Keratinocyte (primary cell): ENCODE results near the gene YWHAH. TPM values are rescaled to one million over a fixed set of nuclear protein-coding genes. Genes with fewer than 3 reads are reported as not detected.

Experiments
- DNase-seq: peaks from one replicate; pipeline ENCODE4 v3.0.0-alpha.2; 2011; ENCODE audit warnings: low read depth, missing footprints, low spot score
- FAIRE-seq: peaks from 2 replicates; lab custom pipeline; 2011; peaks lifted over from hg19 to GRCh38; lab: Jason Lieb, UNC
- H2AFZ ChIP-seq: 2 replicates; pipeline ENCODE4 v1.6.0; 2012; ENCODE audit warnings: low read length, control low read depth, inconsistent platforms; ENCODE audit not compliant: control insufficient read depth
- H3K27ac ChIP-seq: 2 replicates; pipeline ENCODE4 v1.5.1; 2011; ENCODE audit warnings: low read length; ENCODE audit not compliant: control insufficient read depth, insufficient read depth
- H3K27me3 ChIP-seq: 3 replicates; pipeline ENCODE4 v1.6.0; 2011; ENCODE audit warnings: low read length; ENCODE audit not compliant: control insufficient read depth, insufficient read depth; ENCODE audit errors: extremely low read depth
- H3K36me3 ChIP-seq, 2 experiments: 2 replicates in 1 of 2; 3 replicates in 1 of 2; pipeline ENCODE4 v1.5.1; 2011; ENCODE audit warnings: low read length in 2 of 2, mild to moderate bottlenecking in 1 of 2; ENCODE audit not compliant: control insufficient read depth in 2 of 2, insufficient read depth in 2 of 2; ENCODE audit errors: extremely low read depth in 1 of 2
- H3K4me1 ChIP-seq: 3 replicates; pipeline ENCODE4 v1.5.1; 2011; ENCODE audit warnings: low read length; ENCODE audit not compliant: control insufficient read depth, insufficient read depth; ENCODE audit errors: extremely low read depth
- H3K4me2 ChIP-seq: 3 replicates; pipeline ENCODE4 v1.6.0; 2011; ENCODE audit warnings: low read depth, low read length; ENCODE audit not compliant: control insufficient read depth, insufficient read depth; ENCODE audit errors: extremely low read depth
- H3K4me3 ChIP-seq, 3 experiments: fragments of 200-600 bp in 1 of 3; sonication (generic) in 1 of 3; 2 replicates in 2 of 3; 3 replicates in 1 of 3; pipeline ENCODE4 v1.5.1; 2011 to 2016; ENCODE audit warnings: low read length in 3 of 3, mild to moderate bottlenecking in 3 of 3, control low read depth in 2 of 3, inconsistent platforms in 1 of 3, low read depth in 1 of 3, mixed read lengths in 1 of 3, mixed run types in 1 of 3, moderate library complexity in 1 of 3; ENCODE audit not compliant: control insufficient read depth in 2 of 3, insufficient read depth in 2 of 3; ENCODE audit errors: extremely low read depth in 1 of 3
- H3K79me2 ChIP-seq: 2 replicates; pipeline ENCODE4 v1.6.0; 2012; ENCODE audit warnings: low read length; ENCODE audit not compliant: control insufficient read depth, insufficient read depth
- H3K9ac ChIP-seq: 3 replicates; pipeline ENCODE4 v1.6.0; 2011; ENCODE audit warnings: low read length; ENCODE audit not compliant: control insufficient read depth, insufficient read depth; ENCODE audit errors: extremely low read depth
- H3K9me1 ChIP-seq: 3 replicates; pipeline ENCODE4 v1.6.0; 2011; ENCODE audit warnings: low read length; ENCODE audit not compliant: control insufficient read depth, insufficient read depth; ENCODE audit errors: extremely low read depth
- H3K9me3 ChIP-seq: 2 replicates; pipeline ENCODE4 v1.5.1; 2012; ENCODE audit warnings: low read depth, low read length; ENCODE audit not compliant: control insufficient read depth
- H4K20me1 ChIP-seq: 3 replicates; pipeline ENCODE4 v1.6.0; 2011; ENCODE audit warnings: low read length; ENCODE audit not compliant: control insufficient read depth, insufficient read depth; ENCODE audit errors: extremely low read depth
- EZH2 ChIP-seq: IDR thresholded peaks from one replicate; pipeline ENCODE4 v1.6.1; 2012; ENCODE audit warnings: inconsistent platforms, mild to moderate bottlenecking, low read length, moderate library complexity
- dilution Hi-C: fragments of 300-500 bp; cut with MboI; formaldehyde crosslinking; loops from one replicate; pipeline ENCODE4 v1.7.0; 2020; ENCODE audit warnings: low sequenced_read_pairs; ENCODE audit not compliant: extremely low pct_ligation_motif_present
- polyA plus RNA-seq, 5 experiments: library from polyadenylated mRNA; depleted of rRNA in 3 of 5; stranded (reverse) in 3 of 5; stranded (forward) in 1 of 5; unstranded in 1 of 5; fragments of >200 nt; gene quantifications; 1 replicate in 1 of 5; 2 replicates in 3 of 5; 3 replicates in 1 of 5; pipeline versions ENCODE4 v1.2.1 to v1.2.3, GENCODE V29; 2011 to 2012; ENCODE audit warnings: missing spikeins in 2 of 5, low read depth in 1 of 5, low replicate concordance in 1 of 5
- TF ChIP-seq, protein P1 (sequence below), 3 experiments: IDR thresholded peaks in 1 of 3; conservative IDR thresholded peaks in 1 of 3; optimal IDR thresholded peaks in 1 of 3; 2 replicates in 2 of 3; 3 replicates in 1 of 3; pipeline versions ENCODE3 to v1.5.1; 2011; ENCODE audit warnings: low read length in 3 of 3, mild to moderate bottlenecking in 3 of 3, moderate library complexity in 2 of 3, control low read depth in 1 of 3, inconsistent platforms in 1 of 3; ENCODE audit not compliant: insufficient read depth in 2 of 3; ENCODE audit errors: extremely low read depth in 1 of 3

Gene YWHAH
- polyA plus RNA-seq, 1 donor (not counting 4 experiments of a cell fraction or from before 2014, with no cell fraction given), result 108 TPM

- H3K4me1 ChIP-seq, result no peaks in the 10 kb centered on the region
- no peaks in the 10 kb centered on the region for H3K9me1 ChIP-seq
- dilution Hi-C loops, result no loop called here
- FAIRE-seq (no peak), DNase-seq (no peak)
- no peak overlapping the region for H2AFZ ChIP-seq
- H3K4me3 ChIP-seq, result no peak overlapping the region
- H3K36me3 ChIP-seq, result no peaks in the 10 kb centered on the region
- no peak for TF ChIP-seq EZH2
- TF ChIP-seq, protein P1, sequence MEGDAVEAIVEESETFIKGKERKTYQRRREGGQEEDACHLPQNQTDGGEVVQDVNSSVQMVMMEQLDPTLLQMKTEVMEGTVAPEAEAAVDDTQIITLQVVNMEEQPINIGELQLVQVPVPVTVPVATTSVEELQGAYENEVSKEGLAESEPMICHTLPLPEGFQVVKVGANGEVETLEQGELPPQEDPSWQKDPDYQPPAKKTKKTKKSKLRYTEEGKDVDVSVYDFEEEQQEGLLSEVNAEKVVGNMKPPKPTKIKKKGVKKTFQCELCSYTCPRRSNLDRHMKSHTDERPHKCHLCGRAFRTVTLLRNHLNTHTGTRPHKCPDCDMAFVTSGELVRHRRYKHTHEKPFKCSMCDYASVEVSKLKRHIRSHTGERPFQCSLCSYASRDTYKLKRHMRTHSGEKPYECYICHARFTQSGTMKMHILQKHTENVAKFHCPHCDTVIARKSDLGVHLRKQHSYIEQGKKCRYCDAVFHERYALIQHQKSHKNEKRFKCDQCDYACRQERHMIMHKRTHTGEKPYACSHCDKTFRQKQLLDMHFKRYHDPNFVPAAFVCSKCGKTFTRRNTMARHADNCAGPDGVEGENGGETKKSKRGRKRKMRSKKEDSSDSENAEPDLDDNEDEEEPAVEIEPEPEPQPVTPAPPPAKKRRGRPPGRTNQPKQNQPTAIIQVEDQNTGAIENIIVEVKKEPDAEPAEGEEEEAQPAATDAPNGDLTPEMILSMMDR (optimal IDR thresholded peaks at IDR 0.05 in 1 of 3, IDR thresholded peaks at IDR 0.05 in 1 of 3, conservative IDR thresholded peaks at IDR 0.05 in 1 of 3; ENCODE audit: extremely low read depth in 1 of 3, insufficient read depth in 2 of 3, low read length in 3 of 3), result no peak
- H3K27me3 ChIP-seq, result no peaks in the 10 kb centered on the region
- H3K9me3 ChIP-seq, result no peaks in the 10 kb centered on the region
- H4K20me1 ChIP-seq, result no peaks in the 10 kb centered on the region
- H3K9ac ChIP-seq, result no peak overlapping the region
- no peak overlapping the region for H3K4me2 ChIP-seq
- no peaks in the 10 kb centered on the region for H3K79me2 ChIP-seq
- H3K27ac ChIP-seq, result no peak overlapping the region
These were observed 23.2 kb upstream of the YWHAH start for GRCh38 chr22:31921106-31921505.

DNA sequence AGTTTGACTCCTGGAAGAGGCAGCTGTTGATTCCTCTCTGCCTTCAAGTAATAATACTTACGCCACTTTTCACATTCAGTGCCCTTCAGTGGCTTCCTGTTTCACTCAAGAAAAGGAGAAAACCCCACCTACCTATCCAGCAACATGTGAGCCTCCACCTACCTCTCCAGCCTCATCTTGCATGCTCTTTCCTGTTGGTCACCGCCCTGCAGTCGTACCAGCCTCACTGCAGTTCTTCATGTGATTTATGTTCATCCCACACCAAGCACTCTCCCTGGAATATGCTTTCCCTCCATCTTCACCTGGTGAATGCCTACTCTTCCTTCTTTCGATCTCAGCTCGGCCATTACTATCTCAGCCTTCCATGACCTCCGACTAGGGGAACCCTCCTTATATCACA is 21.8 kb upstream of the YWHAH start:
- no peaks in the 10 kb centered on the region for H3K4me1 ChIP-seq
- no peak overlapping the region for H3K4me2 ChIP-seq
- H4K20me1 ChIP-seq, result no peaks in the 10 kb centered on the region
- H3K9ac ChIP-seq, result no peak overlapping the region
- no peaks in the 10 kb centered on the region for H3K79me2 ChIP-seq
- FAIRE-seq (no peak), DNase-seq (no peak)
- H2AFZ ChIP-seq, result no peak overlapping the region
- H3K27ac ChIP-seq, result no peak overlapping the region
- no peaks in the 10 kb centered on the region for H3K36me3 ChIP-seq
- no peaks in the 10 kb centered on the region for H3K9me1 ChIP-seq
- TF ChIP-seq, protein P1 (optimal IDR thresholded peaks at IDR 0.05 in 1 of 3, IDR thresholded peaks at IDR 0.05 in 1 of 3, conservative IDR thresholded peaks at IDR 0.05 in 1 of 3; ENCODE audit: extremely low read depth in 1 of 3, insufficient read depth in 2 of 3, low read length in 3 of 3), result no peak
- H3K9me3 ChIP-seq, result no peaks in the 10 kb centered on the region
- dilution Hi-C loops, result no loop called here
- H3K4me3 ChIP-seq, result no peak overlapping the region
- no peaks in the 10 kb centered on the region for H3K27me3 ChIP-seq
